HepG2 (cell line): Measurements from ENCODE around the gene CDK14.

Source experiments
- CAMTA2 ChIP-seq: sonication (generic); formaldehyde crosslinking; IDR thresholded peaks from 2 replicates; pipeline ENCODE4 v1.4.0; 2020; ENCODE audit warnings: mild to moderate bottlenecking, missing genetic modification reagents, borderline replicate concordance
- CCAR2 ChIP-seq: fragments of 200-400 bp; formaldehyde crosslinking; optimal IDR thresholded peaks from 2 replicates; pipeline ENCODE3; 2018; ENCODE audit warnings: low read depth, mild to moderate bottlenecking, low read length, moderate library complexity
- CTCF ChIP-seq: sonication (generic); formaldehyde crosslinking; IDR thresholded peaks from 2 replicates; pipeline ENCODE4 v1.5.0; 2020; ENCODE audit warnings: mild to moderate bottlenecking, missing genetic modification reagents, moderate library complexity
- ETS1 ChIP-seq: sonication (generic); formaldehyde crosslinking; IDR thresholded peaks from 2 replicates; pipeline ENCODE4 v1.4.0; 2020; ENCODE audit warnings: missing genetic modification reagents
- FOXJ3 ChIP-seq: sonication (generic); formaldehyde crosslinking; IDR thresholded peaks from 2 replicates; pipeline ENCODE4 v1.4.0; 2020; ENCODE audit warnings: missing genetic modification reagents, mild to moderate bottlenecking, borderline replicate concordance
- MAZ ChIP-seq, 2 experiments: sonication (generic) in 1 of 2; formaldehyde crosslinking in 1 of 2; IDR thresholded peaks; 2 replicates each; pipeline versions ENCODE4 v1.5.0 to v1.6.1; 2012 to 2020; ENCODE audit warnings: low read depth in 2 of 2, mild to moderate bottlenecking in 2 of 2, borderline replicate concordance in 1 of 2, improper control_type of control experiment in 1 of 2, low read length in 1 of 2, missing genetic modification reagents in 1 of 2, moderate library complexity in 1 of 2
- POLR2AphosphoS2 ChIP-seq: IDR thresholded peaks from 2 replicates; pipeline ENCODE4 v1.6.1; 2011; ENCODE audit warnings: low read depth, low read length, improper control_type of control experiment
- SMARCE1 ChIP-seq: fragments of 450-650 bp; IDR thresholded peaks from 2 replicates; pipeline ENCODE4 v1.6.1; 2017; ENCODE audit warnings: borderline replicate concordance
- TCF7L2 ChIP-seq: IDR thresholded peaks from 2 replicates; pipeline ENCODE4 v1.6.1; 2011; ENCODE audit warnings: mild to moderate bottlenecking, low read depth, low read length, moderate library complexity
- TEF ChIP-seq: sonication (generic); formaldehyde crosslinking; IDR thresholded peaks from 2 replicates; pipeline ENCODE4 v1.5.0; 2020; ENCODE audit warnings: missing genetic modification reagents
- ZNF577 ChIP-seq: sonication (generic); formaldehyde crosslinking; IDR thresholded peaks from 2 replicates; pipeline ENCODE4 v1.4.0; 2020; ENCODE audit warnings: mild to moderate bottlenecking, low read depth, missing genetic modification reagents, borderline replicate concordance

- TF ChIP-seq CTCF (CRISPR knock-in tag) = no peak
- no peak for TF ChIP-seq CCAR2
- TF ChIP-seq CAMTA2 (CRISPR knock-in tag) = no peak
- TF ChIP-seq TEF (CRISPR knock-in tag) = no peak
- no peak for TF ChIP-seq TCF7L2
- no peak for TF ChIP-seq SMARCE1
- no peak for TF ChIP-seq POLR2AphosphoS2
- TF ChIP-seq ZNF577 (CRISPR knock-in tag) = no peak
- no peak for TF ChIP-seq ETS1
- no peak for TF ChIP-seq MAZ (IDR thresholded peaks at IDR 0.05; ENCODE audit: borderline replicate concordance, low read depth, low read length)
- TF ChIP-seq MAZ (CRISPR knock-in tag; IDR thresholded peaks at IDR 0.05; ENCODE audit: low read depth) = no peak
- no peak for TF ChIP-seq FOXJ3 (CRISPR knock-in tag)
Observed at GRCh38 chr7:91239772-91240171, 643.7 kb downstream of the CDK14 start.
